CD14-positive monocyte (primary cell): ENCODE measurements around the gene BTBD19. TPM values are rescaled to one million over a fixed set of nuclear protein-coding genes. Genes with fewer than 3 reads are reported as not detected.

Experiments
- DNase-seq, 3 donors: peaks; one replicate each; pipeline ENCODE4 v3.0.0-alpha.2; 2011 to 2022
- H2AFZ ChIP-seq: 2 replicates; pipeline ENCODE4 v1.6.0; 2012; ENCODE audit warnings: mild to moderate bottlenecking, low read depth, low read length, inconsistent platforms; ENCODE audit not compliant: insufficient read depth, poor library complexity, severe bottlenecking
- H3K27ac ChIP-seq, 2 donors: 1 replicate in 1 of 2; 2 replicates in 1 of 2; pipeline ENCODE4 v1.5.1; 2012 to 2013; ENCODE audit warnings: low read length in 2 of 2, control low read depth in 1 of 2, inconsistent platforms in 1 of 2, low read depth in 1 of 2, mild to moderate bottlenecking in 1 of 2
- H3K27me3 ChIP-seq, 2 donors: one replicate each; pipeline versions ENCODE4 v1.6.0 to v1.6.1; 2011 to 2013; ENCODE audit warnings: low read length in 2 of 2; ENCODE audit not compliant: control insufficient read depth in 2 of 2, insufficient read depth in 2 of 2
- H3K36me3 ChIP-seq, 2 donors: replicated peaks in 1 of 2; 1 replicate in 1 of 2; 2 replicates in 1 of 2; pipeline versions ENCODE4 v1.5.1 to v1.6.1; 2012 to 2013; ENCODE audit warnings: low read length in 2 of 2, control low read depth in 1 of 2, inconsistent platforms in 1 of 2, mild to moderate bottlenecking in 1 of 2; ENCODE audit not compliant: insufficient read depth in 2 of 2, control insufficient read depth in 1 of 2
- H3K4me1 ChIP-seq, 2 donors: 1 replicate in 1 of 2; 2 replicates in 1 of 2; pipeline versions ENCODE4 v1.5.1 to v1.6.1; 2012 to 2013; ENCODE audit warnings: low read length in 2 of 2, control low read depth in 1 of 2, inconsistent platforms in 1 of 2, mild to moderate bottlenecking in 1 of 2, moderate library complexity in 1 of 2; ENCODE audit not compliant: insufficient read depth in 2 of 2, control insufficient read depth in 1 of 2
- H3K4me2 ChIP-seq: replicated peaks from 2 replicates; pipeline ENCODE3; 2012; ENCODE audit warnings: low read length, moderate library complexity, mild to moderate bottlenecking; ENCODE audit not compliant: poor library complexity, severe bottlenecking; ENCODE audit errors: extremely low read depth
- H3K4me3 ChIP-seq, 3 experiments: fragments of 200-600 bp in 1 of 3; sonication (generic) in 1 of 3; replicated peaks in 1 of 3; 1 replicate in 2 of 3; 2 replicates in 1 of 3; pipeline ENCODE4 v1.5.1; 2011 to 2013; ENCODE audit warnings: low read length in 3 of 3, mild to moderate bottlenecking in 3 of 3, control low read depth in 2 of 3, low read depth in 2 of 3, inconsistent platforms in 1 of 3, moderate library complexity in 1 of 3
- H3K79me2 ChIP-seq: 2 replicates; pipeline ENCODE4 v1.6.0; 2012; ENCODE audit warnings: mild to moderate bottlenecking, control low read depth, inconsistent platforms, low read length, moderate library complexity; ENCODE audit not compliant: insufficient read depth
- H3K9ac ChIP-seq: 2 replicates; pipeline ENCODE4 v1.6.0; 2017; ENCODE audit warnings: low read length, mild to moderate bottlenecking; ENCODE audit not compliant: insufficient read depth, poor library complexity, severe bottlenecking
- H3K9me3 ChIP-seq, 2 donors: replicated peaks in 1 of 2; 1 replicate in 1 of 2; 2 replicates in 1 of 2; pipeline versions ENCODE4 v1.5.1 to v1.6.1; 2012 to 2013; ENCODE audit warnings: low read length in 2 of 2, control low read depth in 1 of 2; ENCODE audit not compliant: control insufficient read depth in 1 of 2, insufficient read depth in 1 of 2
- H4K20me1 ChIP-seq: 2 replicates; pipeline ENCODE4 v1.6.0; 2012; ENCODE audit warnings: mild to moderate bottlenecking, low read length, control low read depth, moderate library complexity; ENCODE audit not compliant: insufficient read depth
- H3K27ac Mint-ChIP-seq, 7 donors: one replicate each; pipeline ENCODE4 v1.8.0; 2020; ENCODE audit warnings: mild to moderate bottlenecking in 7 of 7, mixed read lengths in 7 of 7, moderate library complexity in 6 of 7, inconsistent platforms in 2 of 7
- H3K27me3 Mint-ChIP-seq, 3 donors: one replicate each; pipeline ENCODE4 v1.8.0; 2021 to 2022; ENCODE audit warnings: low read depth in 3 of 3, mild to moderate bottlenecking in 3 of 3, mixed read lengths in 3 of 3, moderate library complexity in 3 of 3, inconsistent platforms in 1 of 3
- H3K36me3 Mint-ChIP-seq, 2 donors: one replicate each; pipeline ENCODE4 v1.8.0; 2020; ENCODE audit warnings: mixed read lengths in 2 of 2, inconsistent platforms in 1 of 2, mild to moderate bottlenecking in 1 of 2
- H3K4me1 Mint-ChIP-seq: one replicate; pipeline ENCODE4 v1.8.0; 2020; ENCODE audit warnings: mild to moderate bottlenecking, mixed read lengths
- H3K4me3 Mint-ChIP-seq, 2 donors: one replicate each; pipeline ENCODE4 v1.8.0; 2020; ENCODE audit warnings: mild to moderate bottlenecking in 2 of 2, mixed read lengths in 2 of 2, moderate library complexity in 1 of 2
- H3K9me3 Mint-ChIP-seq, 7 donors: one replicate each; pipeline ENCODE4 v1.8.0; 2020 to 2022; ENCODE audit warnings: mixed read lengths in 7 of 7, mild to moderate bottlenecking in 6 of 7, moderate library complexity in 6 of 7, inconsistent platforms in 2 of 7
- CTCF ChIP-seq: fragments of 200-600 bp; IDR thresholded peaks from one replicate; pipeline ENCODE4 v1.8.0; 2022; ENCODE audit warnings: antibody characterized with exemption, mild to moderate bottlenecking
- WGBS: methylation state at CpG from one replicate; pipeline ENCODE4 v1.1.5; 2013; ENCODE audit warnings: missing lambda C conversion rate; ENCODE audit not compliant: insufficient coverage; 5-methylcytosine and 5-hydroxymethylcytosine counted together
- intact Hi-C, 2 donors: fragments of 100-400 bp; cut with micrococcal nuclease; formaldehyde crosslinking; loops; one replicate each; pipeline versions ENCODE4 v1.15.0 to v1.15.1; 2023
- polyA plus RNA-seq, 3 donors: library from polyadenylated mRNA; depleted of rRNA in 1 of 3; unstranded in 2 of 3; stranded (reverse) in 1 of 3; fragments of 300-500 nt in 2 of 3; fragments of >200 nt in 1 of 3; fragmentation: Illumina TruSeq in 2 of 3; gene quantifications; 1 replicate in 2 of 3; 2 replicates in 1 of 3; pipeline ENCODE4 v1.2.3, GENCODE V29; 2012 to 2021

Gene BTBD19
- polyA plus RNA-seq, 3 donors = 0.10 to 6.3 (median 0.73) TPM

- H3K27me3 Mint-ChIP-seq = peaks cover 1 to 6% (median 4%) of the 10 kb centered on the region in 3 donors
- Histone ChIP-seq H3K79me2 (peaks cover 19% of the 10 kb centered on the region), H3K4me3 (no peak overlapping the region), H3K4me1 (peaks cover 29 to 38% of the 10 kb centered on the region in 2 donors), H3K4me2 (no peak overlapping the region), H4K20me1 (peaks cover 32% of the 10 kb centered on the region), H3K27ac (no peak overlapping the region), H3K36me3 (peaks cover 16 to 18% of the 10 kb centered on the region in 2 donors), H3K27me3 (no peaks in the 10 kb centered on the region), H3K9me3 (no peaks in the 10 kb centered on the region), H3K9ac (no peak overlapping the region), H2AFZ (no peak overlapping the region)
- DNase-seq = no peak
- intact Hi-C loops = loop anchor here in 1 of 2 donors (5.0 to 10.0 kb wide), 2 partner anchors 34 to 506 kb away; no protein-coding TSS in a partner anchor
- H3K36me3 Mint-ChIP-seq = peaks cover 23 to 24% of the 10 kb centered on the region in 2 donors
- peaks cover 21% of the 10 kb centered on the region for H3K4me1 Mint-ChIP-seq
- peak overlapping the region in 5 of 7 donors; percentile 76 to 100 (median 99) for H3K27ac Mint-ChIP-seq
- H3K4me3 Mint-ChIP-seq = peak overlapping the region in 1 of 2 donors; percentile 37
- peaks cover 0 to 1% (median 0%) of the 10 kb centered on the region in 7 donors for H3K9me3 Mint-ChIP-seq
- no peak for TF ChIP-seq CTCF
- WGBS = 87% methylated on average over 4 of the region's 10 CpGs
Observed at GRCh38 chr1:44798481-44799365, 9.6 kb upstream of the BTBD19 start.

- Histone ChIP-seq H3K4me2 (peak within 1 kb of the TSS; percentile 96), H3K36me3 (peaks cover 28 to 29% of the 10 kb centered on the region in 2 donors), H3K79me2 (peaks cover 19% of the 10 kb centered on the region), H2AFZ (peak within 1 kb of the TSS; percentile 84), H3K4me3 (peak within 1 kb of the TSS; percentile 60 to 99 (median 76)), H3K4me1 (peaks cover 29 to 38% of the 10 kb centered on the region in 2 donors), H3K27ac (peak within 1 kb of the TSS; percentile 90 to 95), H3K27me3 (no peaks in the 10 kb centered on the region), H4K20me1 (peaks cover 35% of the 10 kb centered on the region), H3K9me3 (no peaks in the 10 kb centered on the region), H3K9ac (peak within 1 kb of the TSS; percentile 93)
- Mint-ChIP-seq H3K9me3 (peaks cover 0 to 1% (median 0%) of the 10 kb centered on the region in 7 donors), H3K27ac (peak within 1 kb of the TSS; percentile 98 to 100 (median 99)), H3K36me3 (peaks cover 35 to 36% of the 10 kb centered on the region in 2 donors), H3K4me1 (peaks cover 20% of the 10 kb centered on the region), H3K4me3 (peak within 1 kb of the TSS; percentile 94 to 98), H3K27me3 (peaks cover 1 to 9% (median 4%) of the 10 kb centered on the region in 3 donors)
- under 1% methylated on average over 78 of the region's 79 CpGs for WGBS
- TF ChIP-seq CTCF = peak; percentile 90
- DNase-seq = peak; percentile 97 to 99 (median 99)
- intact Hi-C loops = loop anchor here (2.0 to 10.0 kb wide), 3 partner anchors 19 to 505 kb away; no protein-coding TSS in a partner anchor
Observed at GRCh38 chr1:44799770-44800584, 8.3 kb upstream of the BTBD19 start, which contains the start of gene PLK3. Gene PLK3 (plus strand): TSS chr1:44800377. CDS start chr1:44800464, 87 bp downstream.
